ENCODE results near the gene ASXL1. TPM values are rescaled to one million over a fixed set of nuclear protein-coding genes. Genes with fewer than 3 reads are reported as not detected.
A peak's percentile ranks its signal among the peaks of the same experiment; 100 is the strongest.

The ASXL1 gene
- total RNA-seq, 2 donors from 2014 or later = 38.8 to 40.4 TPM

- H3K9me3 ChIP-seq = no peaks in the 10 kb centered on the region
- H3K36me3 ChIP-seq = no peaks in the 10 kb centered on the region
- DNase-seq = peak; percentile 80
- intact Hi-C loops (cut with DNase I) = loop anchor here (10.0 kb wide), 2 partner anchors 129 to 279 kb away; partner anchors contain the start of genes ASXL1, PLAGL2 and POFUT1
- H3K27me3 ChIP-seq = no peaks in the 10 kb centered on the region
- H3K4me3 ChIP-seq = peak overlapping the region; percentile 71
- TF ChIP-seq CTCF (IDR thresholded peaks at IDR 0.05) = no peak
- H3K27ac ChIP-seq = peak overlapping the region; percentile 95
- H3K9ac ChIP-seq (ENCODE audit: low read depth in 2 of 2, low read length in 2 of 2) = peak overlapping the region; percentile 82 to 83
- peaks cover 15% of the 10 kb centered on the region for H3K4me1 ChIP-seq
These were observed 125.5 kb downstream of the ASXL1 start for GRCh38 chr20:32483351-32484224.

GRCh38 chr20:32484225-32484957 lies 126.3 kb downstream of the ASXL1 start:
- Histone ChIP-seq H3K9ac (ENCODE audit: low read depth in 2 of 2, low read length in 2 of 2) (peak overlapping the region; percentile 80 to 82), H3K27me3 (no peaks in the 10 kb centered on the region), H3K4me1 (peaks cover 7% of the 10 kb centered on the region), H3K36me3 (no peaks in the 10 kb centered on the region), H3K9me3 (no peaks in the 10 kb centered on the region), H3K4me3 (peak overlapping the region; percentile 71), H3K27ac (peak overlapping the region; percentile 90)
- intact Hi-C loops (cut with DNase I) = loop anchor here (10.0 kb wide), 2 partner anchors 130 to 280 kb away; partner anchors contain the start of genes ASXL1, PLAGL2 and POFUT1
- no peak for TF ChIP-seq CTCF (IDR thresholded peaks at IDR 0.05)
- DNase-seq = peak; percentile 71

DNA sequence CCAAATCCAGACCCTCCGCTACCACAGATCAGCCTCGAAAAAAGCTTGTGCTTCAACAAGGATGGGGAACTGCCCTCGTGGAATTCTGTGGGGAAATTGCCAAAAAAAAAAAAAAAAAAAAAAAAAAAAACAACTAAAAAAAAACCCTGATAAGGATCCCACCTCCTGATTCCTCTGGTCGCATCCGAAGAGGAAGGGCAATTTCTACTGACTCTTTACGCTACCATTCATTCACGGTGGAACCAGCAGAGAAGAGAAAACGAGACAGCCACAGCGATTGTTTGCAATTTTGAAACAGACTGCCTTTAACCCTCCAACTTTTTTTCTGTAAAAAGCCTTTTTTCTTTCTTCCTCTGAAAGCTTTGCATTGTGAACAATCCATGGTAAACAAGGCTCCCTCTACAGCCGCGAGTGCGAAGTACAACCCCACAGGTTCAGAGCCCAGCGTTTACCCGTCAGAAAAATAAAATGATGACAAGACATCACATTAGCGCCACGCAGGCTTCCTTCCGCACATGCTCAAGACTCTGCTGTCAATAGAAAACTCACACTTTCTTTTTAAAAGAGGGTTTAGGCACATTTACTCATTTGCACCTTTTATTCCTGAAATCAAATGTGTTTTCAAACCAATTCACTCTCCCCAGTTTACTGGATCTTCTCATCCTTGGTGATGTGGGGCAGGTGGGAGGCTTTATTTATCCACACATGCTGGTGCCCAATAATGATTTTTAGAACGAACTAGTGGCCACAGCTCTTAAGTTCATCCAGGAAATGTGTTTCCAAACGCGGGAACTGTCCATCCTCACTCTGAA lies 127.0 kb downstream of the ASXL1 start:
- H3K36me3 ChIP-seq = no peaks in the 10 kb centered on the region
- H3K4me3 ChIP-seq = peak overlapping the region; percentile 71
- DNase-seq = peak; percentile 90
- intact Hi-C loops (cut with DNase I) = loop anchor here (10.0 kb wide), 2 partner anchors 130 to 280 kb away; partner anchors contain the start of genes ASXL1, PLAGL2 and POFUT1
- H3K9ac ChIP-seq (ENCODE audit: low read depth in 2 of 2, low read length in 2 of 2) = peak overlapping the region; percentile 51 to 77
- no peaks in the 10 kb centered on the region for H3K27me3 ChIP-seq
- TF ChIP-seq CTCF (IDR thresholded peaks at IDR 0.05) = peak; percentile 86
- peak overlapping the region; percentile 90 for H3K27ac ChIP-seq
- peaks cover 3% of the 10 kb centered on the region for H3K4me1 ChIP-seq
- no peaks in the 10 kb centered on the region for H3K9me3 ChIP-seq

DNA sequence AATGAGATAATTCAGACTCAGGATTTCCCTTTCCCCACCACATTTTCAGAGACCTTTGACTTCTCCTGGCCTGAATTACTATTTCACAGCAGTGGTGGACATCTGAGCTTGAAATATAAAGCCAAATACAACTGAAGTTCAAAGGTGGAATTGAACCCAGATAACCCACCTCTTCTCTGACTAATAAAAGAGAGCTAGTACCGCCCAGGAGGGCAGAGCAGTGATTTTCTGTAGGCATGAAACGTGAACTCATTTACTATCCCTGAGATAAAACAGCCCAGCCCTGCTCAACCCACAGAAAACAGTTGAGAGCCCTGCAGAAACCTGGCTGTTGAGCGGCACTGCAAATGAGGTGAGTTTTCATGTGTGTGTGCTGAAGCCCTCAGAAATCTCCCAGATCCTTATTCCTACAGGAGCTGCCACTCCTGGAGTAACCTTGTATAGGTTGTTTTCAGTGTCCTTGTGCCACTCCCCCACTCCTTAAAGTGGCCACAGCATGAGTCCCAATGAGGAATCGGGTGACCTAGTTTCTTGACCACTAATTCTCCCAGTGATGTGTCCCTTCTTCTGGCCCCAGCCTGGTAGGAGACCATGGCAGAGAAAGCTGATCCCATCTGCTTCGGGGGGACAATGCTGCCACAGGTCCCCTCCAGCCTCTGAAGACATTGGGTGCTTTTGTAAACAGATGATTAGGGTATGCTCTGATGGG lies 127.8 kb downstream of the ASXL1 start:
- no peak for TF ChIP-seq CTCF (IDR thresholded peaks at IDR 0.05)

More for the DNA sequence above, 127.8 kb downstream of the ASXL1 start:
- Histone ChIP-seq H3K9ac (ENCODE audit: low read depth in 2 of 2, low read length in 2 of 2) (no peak overlapping the region), H3K27ac (peak overlapping the region; percentile 90), H3K27me3 (no peaks in the 10 kb centered on the region), H3K36me3 (no peaks in the 10 kb centered on the region), H3K9me3 (no peaks in the 10 kb centered on the region), H3K4me1 (no peaks in the 10 kb centered on the region), H3K4me3 (no peak overlapping the region)
- peak; percentile 38 for DNase-seq
- intact Hi-C loops (cut with DNase I) = loop anchor here (10.0 kb wide), 2 partner anchors 131 to 281 kb away; partner anchors contain the start of genes ASXL1, PLAGL2 and POFUT1

Data from colonic mucosa (tissue), 4 donors.